Neural cell (in vitro differentiated cells): ENCODE measurements around the gene LCA5.
A peak's percentile ranks its signal among the peaks of the same experiment; 100 is the strongest.

Experiments used
- EP300 ChIP-seq: fragments of 450-650 bp; conservative IDR thresholded peaks from 2 replicates; pipeline ENCODE4 v1.6.1; 2014; ENCODE audit warnings: antibody characterized with exemption, mild to moderate bottlenecking, moderate library complexity; ENCODE audit not compliant: poor library complexity, severe bottlenecking
- EZH2 ChIP-seq: fragments of 200-600, 300-800 bp; shearing (Covaris generic), sonication (generic); IDR thresholded peaks from 2 replicates; pipeline ENCODE4 v1.6.1; 2014; ENCODE audit warnings: antibody characterized with exemption, low read length, borderline replicate concordance, mild to moderate bottlenecking; ENCODE audit not compliant: insufficient read depth, poor library complexity, severe bottlenecking
- MXI1 ChIP-seq: fragments of 450-650 bp; conservative IDR thresholded peaks from 2 replicates; pipeline ENCODE4 v1.6.1; 2014; ENCODE audit warnings: antibody characterized with exemption, mild to moderate bottlenecking; ENCODE audit not compliant: poor library complexity, severe bottlenecking
- POLR2AphosphoS5 ChIP-seq: IDR thresholded peaks from 2 replicates; pipeline ENCODE4 v1.6.1; 2012
- RAD21 ChIP-seq: fragments of 450-650 bp; conservative IDR thresholded peaks from 2 replicates; pipeline ENCODE4 v1.6.1; 2014; ENCODE audit warnings: antibody characterized with exemption, mild to moderate bottlenecking, moderate library complexity
- SMC3 ChIP-seq: fragments of 450-650 bp; conservative IDR thresholded peaks from 2 replicates; pipeline ENCODE4 v1.6.1; 2014; ENCODE audit warnings: antibody characterized with exemption, mild to moderate bottlenecking, moderate library complexity; ENCODE audit not compliant: poor library complexity
- TAF1 ChIP-seq: IDR thresholded peaks from 2 replicates; pipeline ENCODE4 v1.6.1; 2012; ENCODE audit warnings: low read depth
- TF ChIP-seq, protein P1 (sequence below): fragments of 450-650 bp; IDR thresholded peaks from 2 replicates; pipeline ENCODE4 v1.5.1; 2014; ENCODE audit warnings: antibody characterized with exemption, mild to moderate bottlenecking, moderate library complexity; ENCODE audit not compliant: poor library complexity, severe bottlenecking
- TF ChIP-seq, protein P2 (sequence below): IDR thresholded peaks from 2 replicates; pipeline ENCODE4 v1.6.1; 2012; ENCODE audit warnings: borderline replicate concordance

DNA sequence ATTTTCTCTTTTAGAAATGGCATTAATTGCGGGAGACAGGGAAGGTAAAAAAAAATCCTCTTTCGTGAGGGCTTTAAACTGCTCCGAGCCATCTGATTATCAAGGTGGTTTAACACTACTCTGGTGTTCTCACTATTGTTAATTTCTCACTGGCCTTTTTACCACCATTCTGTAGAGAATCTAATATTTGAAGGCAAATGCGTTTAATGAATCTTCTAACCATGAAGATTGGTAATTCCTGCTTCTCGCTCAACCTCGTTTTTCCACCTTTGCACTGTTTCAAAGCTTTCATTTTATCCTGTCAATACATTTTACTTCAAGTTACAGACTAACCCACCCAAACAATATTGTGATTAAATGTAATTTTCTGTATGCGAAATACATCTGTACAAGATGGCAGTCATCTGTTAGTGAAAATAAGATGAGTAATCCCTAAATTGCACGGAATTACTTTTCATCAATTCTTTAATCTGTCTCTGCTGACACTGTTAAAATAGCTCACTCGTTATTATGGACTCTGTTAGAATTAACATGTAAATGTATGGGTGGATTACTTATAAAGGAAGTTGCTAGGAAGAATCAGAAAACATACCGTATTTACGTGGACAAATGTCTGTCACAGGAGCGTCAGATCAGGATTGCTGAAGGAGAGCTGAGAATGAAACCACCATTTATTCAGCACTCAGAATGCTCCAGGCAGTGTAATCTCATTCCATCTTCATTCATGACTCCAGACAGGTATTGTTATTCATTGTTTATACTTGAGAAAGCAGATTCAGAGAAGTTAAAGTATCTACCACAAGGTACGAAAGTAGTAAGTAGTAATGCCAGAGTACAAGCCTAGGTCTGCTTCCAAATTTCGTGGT is 1.1 kb upstream of the LCA5 start:
- TF ChIP-seq, protein P1, sequence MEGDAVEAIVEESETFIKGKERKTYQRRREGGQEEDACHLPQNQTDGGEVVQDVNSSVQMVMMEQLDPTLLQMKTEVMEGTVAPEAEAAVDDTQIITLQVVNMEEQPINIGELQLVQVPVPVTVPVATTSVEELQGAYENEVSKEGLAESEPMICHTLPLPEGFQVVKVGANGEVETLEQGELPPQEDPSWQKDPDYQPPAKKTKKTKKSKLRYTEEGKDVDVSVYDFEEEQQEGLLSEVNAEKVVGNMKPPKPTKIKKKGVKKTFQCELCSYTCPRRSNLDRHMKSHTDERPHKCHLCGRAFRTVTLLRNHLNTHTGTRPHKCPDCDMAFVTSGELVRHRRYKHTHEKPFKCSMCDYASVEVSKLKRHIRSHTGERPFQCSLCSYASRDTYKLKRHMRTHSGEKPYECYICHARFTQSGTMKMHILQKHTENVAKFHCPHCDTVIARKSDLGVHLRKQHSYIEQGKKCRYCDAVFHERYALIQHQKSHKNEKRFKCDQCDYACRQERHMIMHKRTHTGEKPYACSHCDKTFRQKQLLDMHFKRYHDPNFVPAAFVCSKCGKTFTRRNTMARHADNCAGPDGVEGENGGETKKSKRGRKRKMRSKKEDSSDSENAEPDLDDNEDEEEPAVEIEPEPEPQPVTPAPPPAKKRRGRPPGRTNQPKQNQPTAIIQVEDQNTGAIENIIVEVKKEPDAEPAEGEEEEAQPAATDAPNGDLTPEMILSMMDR, result no peak
- no peak for TF ChIP-seq MXI1
- TF ChIP-seq POLR2AphosphoS5, result peak; percentile 71
- TF ChIP-seq RAD21, result peak; percentile 23
- no peak for TF ChIP-seq EP300
- TF ChIP-seq TAF1, result no peak
- TF ChIP-seq, protein P2, sequence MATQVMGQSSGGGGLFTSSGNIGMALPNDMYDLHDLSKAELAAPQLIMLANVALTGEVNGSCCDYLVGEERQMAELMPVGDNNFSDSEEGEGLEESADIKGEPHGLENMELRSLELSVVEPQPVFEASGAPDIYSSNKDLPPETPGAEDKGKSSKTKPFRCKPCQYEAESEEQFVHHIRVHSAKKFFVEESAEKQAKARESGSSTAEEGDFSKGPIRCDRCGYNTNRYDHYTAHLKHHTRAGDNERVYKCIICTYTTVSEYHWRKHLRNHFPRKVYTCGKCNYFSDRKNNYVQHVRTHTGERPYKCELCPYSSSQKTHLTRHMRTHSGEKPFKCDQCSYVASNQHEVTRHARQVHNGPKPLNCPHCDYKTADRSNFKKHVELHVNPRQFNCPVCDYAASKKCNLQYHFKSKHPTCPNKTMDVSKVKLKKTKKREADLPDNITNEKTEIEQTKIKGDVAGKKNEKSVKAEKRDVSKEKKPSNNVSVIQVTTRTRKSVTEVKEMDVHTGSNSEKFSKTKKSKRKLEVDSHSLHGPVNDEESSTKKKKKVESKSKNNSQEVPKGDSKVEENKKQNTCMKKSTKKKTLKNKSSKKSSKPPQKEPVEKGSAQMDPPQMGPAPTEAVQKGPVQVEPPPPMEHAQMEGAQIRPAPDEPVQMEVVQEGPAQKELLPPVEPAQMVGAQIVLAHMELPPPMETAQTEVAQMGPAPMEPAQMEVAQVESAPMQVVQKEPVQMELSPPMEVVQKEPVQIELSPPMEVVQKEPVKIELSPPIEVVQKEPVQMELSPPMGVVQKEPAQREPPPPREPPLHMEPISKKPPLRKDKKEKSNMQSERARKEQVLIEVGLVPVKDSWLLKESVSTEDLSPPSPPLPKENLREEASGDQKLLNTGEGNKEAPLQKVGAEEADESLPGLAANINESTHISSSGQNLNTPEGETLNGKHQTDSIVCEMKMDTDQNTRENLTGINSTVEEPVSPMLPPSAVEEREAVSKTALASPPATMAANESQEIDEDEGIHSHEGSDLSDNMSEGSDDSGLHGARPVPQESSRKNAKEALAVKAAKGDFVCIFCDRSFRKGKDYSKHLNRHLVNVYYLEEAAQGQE, result no peak
- TF ChIP-seq EZH2, result no peak
- peak; percentile 26 for TF ChIP-seq SMC3
